ENCODE data around the gene ZXDC. TPM values are rescaled to one million over a fixed set of nuclear protein-coding genes. Genes with fewer than 3 reads are reported as not detected.

Gene ZXDC
- total RNA-seq, 4 donors from 2014 or later, result 37.5 to 62.0 (median 52.3) TPM

- TF ChIP-seq CTCF (IDR thresholded peaks at IDR 0.05) (no peak), POLR2A (IDR thresholded peaks at IDR 0.05) (no peak)
- no peak overlapping the region for H3K4me3 ChIP-seq (ENCODE audit: low read depth, poor library complexity, severe bottlenecking)
- WGBS, 2 donors, result 41 to 70% methylated on average over 3 to 4 of the region's 5 CpGs
- intact Hi-C loops (cut with DNase I; ENCODE audit: low total_unique reads), result no loop called here
- DNase-seq (ENCODE audit: low spot score in 2 of 2), result peak in 1 of 2 donors; percentile 69
These were observed 58.2 kb downstream of the ZXDC start for GRCh38 chr3:126417515-126417914.

GRCh38 chr3:126416943-126417342 lies 58.7 kb downstream of the ZXDC start:
- 91 to 92% methylated on average over 7 of the region's 7 CpGs for WGBS, 2 donors
- DNase-seq (ENCODE audit: low spot score in 2 of 2), result peak in 1 of 2 donors; percentile 82
- H3K4me3 ChIP-seq (ENCODE audit: low read depth, poor library complexity, severe bottlenecking), result no peak overlapping the region
- TF ChIP-seq CTCF (IDR thresholded peaks at IDR 0.05) (no peak), POLR2A (IDR thresholded peaks at IDR 0.05) (no peak)
- intact Hi-C loops (cut with DNase I; ENCODE audit: low total_unique reads), result no loop called here

- no peak overlapping the region for H3K4me3 ChIP-seq (ENCODE audit: low read depth, poor library complexity, severe bottlenecking)
- intact Hi-C loops (cut with DNase I; ENCODE audit: low total_unique reads), result no loop called here
- 47 to 59% methylated on average over 52 to 55 of the region's 61 CpGs for WGBS, 2 donors
- DNase-seq (ENCODE audit: low spot score in 2 of 2), result peak in 1 of 2 donors; percentile 78
- TF ChIP-seq POLR2A (IDR thresholded peaks at IDR 0.05), result no peak
- TF ChIP-seq CTCF (IDR thresholded peaks at IDR 0.05), result no peak
These were observed 59.8 kb downstream of the ZXDC start for GRCh38 chr3:126415661-126416591.

GRCh38 chr3:126414961-126415660 lies 60.6 kb downstream of the ZXDC start:
- TF ChIP-seq POLR2A (IDR thresholded peaks at IDR 0.05) (no peak), CTCF (IDR thresholded peaks at IDR 0.05) (no peak)
- intact Hi-C loops (cut with DNase I; ENCODE audit: low total_unique reads), result no loop called here
- no peak overlapping the region for H3K4me3 ChIP-seq (ENCODE audit: low read depth, poor library complexity, severe bottlenecking)
- peak in 1 of 2 donors; percentile 77 for DNase-seq (ENCODE audit: low spot score in 2 of 2)
- 85 to 87% methylated on average over 12 of the region's 12 CpGs for WGBS, 2 donors

- intact Hi-C loops (cut with DNase I; ENCODE audit: low total_unique reads), result no loop called here
- 94 to 97% methylated on average over 11 of the region's 11 CpGs for WGBS, 2 donors
- no peak overlapping the region for H3K4me3 ChIP-seq (ENCODE audit: low read depth, poor library complexity, severe bottlenecking)
- peak in 1 of 2 donors; percentile 79 for DNase-seq (ENCODE audit: low spot score in 2 of 2)
- TF ChIP-seq POLR2A (IDR thresholded peaks at IDR 0.05) (no peak), CTCF (IDR thresholded peaks at IDR 0.05) (no peak)
These were observed 61.3 kb downstream of the ZXDC start for GRCh38 chr3:126414406-126414805.

All from lower leg skin (tissue), 4 donors.